Gastroesophageal sphincter (tissue), 4 donors: ENCODE data around the gene MGARP. TPM values are rescaled to one million over a fixed set of nuclear protein-coding genes. Genes with fewer than 3 reads are reported as not detected.
A peak's percentile ranks its signal among the peaks of the same experiment; 100 is the strongest.

Experiments used
- ATAC-seq: fragments of 150-250 bp; one replicate; pipeline ENCODE4 v1.9.1; 2016; ENCODE audit warnings: mild to moderate bottlenecking, moderate library complexity
- H3K27ac ChIP-seq, 4 donors: fragments of 200-600 bp; sonication (generic) in 3 of 4; 1 replicate in 3 of 4; 2 replicates in 1 of 4; pipeline ENCODE4 v1.5.1; 2016 to 2019
- H3K27me3 ChIP-seq: fragments of 200-600 bp; sonication (generic); one replicate; pipeline ENCODE4 v1.5.1; 2019
- H3K36me3 ChIP-seq, 2 donors: fragments of 200-600 bp; sonication (generic); one replicate each; pipeline ENCODE4 v1.5.1; 2019; ENCODE audit warnings: control low read depth in 1 of 2
- H3K4me1 ChIP-seq, 3 donors: fragments of 200-600 bp; sonication (generic); 1 replicate in 2 of 3; 2 replicates in 1 of 3; pipeline ENCODE4 v1.5.1; 2016 to 2019; ENCODE audit warnings: control low read depth in 2 of 3
- H3K4me3 ChIP-seq, 2 donors: fragments of 200-600 bp; sonication (generic); one replicate each; pipeline ENCODE4 v1.5.1; 2019; ENCODE audit warnings: mild to moderate bottlenecking in 1 of 2, moderate library complexity in 1 of 2
- H3K9me3 ChIP-seq, 3 donors: fragments of 200-600 bp; sonication (generic); one replicate each; pipeline ENCODE4 v1.5.1; 2017 to 2019; ENCODE audit warnings: control low read depth in 2 of 3
- EP300 ChIP-seq: sonication (generic); formaldehyde crosslinking; IDR thresholded peaks from one replicate; pipeline ENCODE4 v1.6.1; 2017; ENCODE audit warnings: antibody characterized with exemption, mild to moderate bottlenecking
- POLR2A ChIP-seq, 2 donors: fragments of 450-650 bp; IDR thresholded peaks; one replicate each; pipeline ENCODE4 v1.6.1; 2017; ENCODE audit warnings: antibody characterized with exemption in 2 of 2, mild to moderate bottlenecking in 2 of 2, moderate library complexity in 1 of 2
- POLR2AphosphoS5 ChIP-seq: sonication (generic); formaldehyde crosslinking; IDR thresholded peaks from one replicate; pipeline ENCODE4 v1.6.1; 2017; ENCODE audit warnings: antibody characterized with exemption
- WGBS, 2 donors: methylation state at CpG; one replicate each; pipeline ENCODE4 v1.1.5; 2018; ENCODE audit warnings: low coverage in 1 of 2; 5-methylcytosine and 5-hydroxymethylcytosine counted together
- total RNA-seq, 4 donors: library from RNA; depleted of rRNA; stranded (reverse); fragments of >200 nt; gene quantifications; one replicate each; pipeline ENCODE4 v1.1.0, GENCODE V29; 2016
- TF ChIP-seq, protein P1 (sequence below), 4 experiments: fragments of 200-600 bp in 2 of 4; fragments of 450-650 bp in 2 of 4; sonication (generic) in 1 of 4; IDR thresholded peaks; one replicate each; pipeline ENCODE4 v1.5.1; 2017 to 2019; ENCODE audit warnings: antibody characterized with exemption in 4 of 4, mild to moderate bottlenecking in 2 of 4, moderate library complexity in 2 of 4

Gene MGARP
- total RNA-seq, 4 donors from 2014 or later, result 0.94 to 6.5 (median 1.7) TPM

DNA sequence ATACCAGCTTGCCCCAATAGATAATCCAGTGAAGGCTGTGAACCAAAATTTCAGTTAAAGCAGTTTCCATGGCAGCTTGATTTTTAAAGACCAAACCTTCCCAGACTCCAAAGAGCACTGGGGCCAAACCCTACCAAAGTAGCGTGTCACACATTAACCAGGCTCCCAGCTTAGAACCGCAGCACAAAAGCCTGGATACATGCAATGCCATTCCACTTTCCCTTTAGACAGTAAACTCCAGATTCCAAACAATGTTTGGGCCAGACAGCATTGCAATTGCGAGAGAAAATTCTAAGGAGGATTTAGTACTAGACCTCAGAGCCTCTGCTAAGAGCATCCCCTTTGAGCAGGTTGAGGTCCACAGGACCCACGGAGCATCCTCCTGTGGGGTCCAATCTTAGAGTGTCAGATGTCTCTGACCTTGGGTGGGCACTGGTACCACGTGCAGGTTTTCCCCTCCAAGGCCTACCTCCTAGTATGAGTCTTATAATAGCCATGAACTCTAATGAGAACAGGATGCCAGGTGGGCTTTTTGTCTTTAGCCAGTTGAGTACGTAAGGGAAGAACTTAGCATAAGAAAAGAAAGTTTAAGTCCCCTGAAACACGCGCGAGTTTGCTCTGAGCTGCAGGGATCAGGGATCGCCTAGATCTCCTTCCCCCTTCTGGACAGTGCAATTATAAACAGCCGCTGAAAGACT lies 38.8 kb downstream of the MGARP start:
- ATAC-seq, result no peak
- 87 to 90% methylated on average over 3 to 5 of the region's 11 CpGs for WGBS, 2 donors
- Histone ChIP-seq H3K9me3 (no peaks in the 10 kb centered on the region), H3K4me1 (peaks cover 0 to 5% (median 0%) of the 10 kb centered on the region in 3 donors), H3K27me3 (no peaks in the 10 kb centered on the region), H3K4me3 (no peak overlapping the region), H3K36me3 (no peaks in the 10 kb centered on the region), H3K27ac (no peak overlapping the region)
- TF ChIP-seq, protein P1, sequence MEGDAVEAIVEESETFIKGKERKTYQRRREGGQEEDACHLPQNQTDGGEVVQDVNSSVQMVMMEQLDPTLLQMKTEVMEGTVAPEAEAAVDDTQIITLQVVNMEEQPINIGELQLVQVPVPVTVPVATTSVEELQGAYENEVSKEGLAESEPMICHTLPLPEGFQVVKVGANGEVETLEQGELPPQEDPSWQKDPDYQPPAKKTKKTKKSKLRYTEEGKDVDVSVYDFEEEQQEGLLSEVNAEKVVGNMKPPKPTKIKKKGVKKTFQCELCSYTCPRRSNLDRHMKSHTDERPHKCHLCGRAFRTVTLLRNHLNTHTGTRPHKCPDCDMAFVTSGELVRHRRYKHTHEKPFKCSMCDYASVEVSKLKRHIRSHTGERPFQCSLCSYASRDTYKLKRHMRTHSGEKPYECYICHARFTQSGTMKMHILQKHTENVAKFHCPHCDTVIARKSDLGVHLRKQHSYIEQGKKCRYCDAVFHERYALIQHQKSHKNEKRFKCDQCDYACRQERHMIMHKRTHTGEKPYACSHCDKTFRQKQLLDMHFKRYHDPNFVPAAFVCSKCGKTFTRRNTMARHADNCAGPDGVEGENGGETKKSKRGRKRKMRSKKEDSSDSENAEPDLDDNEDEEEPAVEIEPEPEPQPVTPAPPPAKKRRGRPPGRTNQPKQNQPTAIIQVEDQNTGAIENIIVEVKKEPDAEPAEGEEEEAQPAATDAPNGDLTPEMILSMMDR (IDR thresholded peaks at IDR 0.05), result no peak
- TF ChIP-seq POLR2AphosphoS5, result no peak
- TF ChIP-seq POLR2A (IDR thresholded peaks at IDR 0.05), result no peak
- TF ChIP-seq EP300, result no peak

DNA sequence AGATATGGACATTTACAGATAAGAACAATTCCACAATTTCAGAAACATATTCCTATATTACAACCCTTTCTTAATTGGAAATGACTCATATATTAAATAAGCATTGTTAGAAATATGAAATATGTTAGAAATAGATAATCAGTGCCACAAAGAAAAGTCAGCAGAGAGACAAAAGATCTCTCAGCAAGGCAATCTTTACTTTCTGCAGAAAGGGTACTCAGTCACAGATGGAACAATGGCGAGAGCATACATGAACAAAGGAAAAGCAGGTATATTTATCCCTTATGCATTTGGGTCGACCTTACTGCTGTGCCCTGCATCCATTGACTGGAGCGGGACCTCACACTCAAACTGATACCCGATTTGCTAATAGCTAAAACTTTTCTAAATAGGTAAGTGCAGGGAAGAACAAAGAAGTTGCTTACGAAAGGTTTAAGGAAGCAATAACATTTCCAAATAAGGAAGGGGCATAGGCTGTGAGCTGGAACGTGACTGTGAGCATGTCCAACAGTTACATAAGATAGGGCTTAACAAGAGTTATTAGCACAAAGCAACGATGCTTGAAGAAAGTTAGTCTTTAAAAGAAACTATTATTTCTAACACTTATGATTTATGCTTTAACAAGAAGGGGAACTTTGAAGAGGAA lies 40.8 kb downstream of the MGARP start:
- Histone ChIP-seq H3K4me3 (no peak overlapping the region), H3K27me3 (no peaks in the 10 kb centered on the region), H3K27ac (no peak overlapping the region), H3K36me3 (no peaks in the 10 kb centered on the region), H3K9me3 (no peaks in the 10 kb centered on the region), H3K4me1 (peaks cover 0 to 5% (median 0%) of the 10 kb centered on the region in 3 donors)
- 78 to 79% methylated on average over 3 to 7 of the region's 7 CpGs for WGBS, 2 donors
- ATAC-seq, result no peak
- TF ChIP-seq POLR2A (IDR thresholded peaks at IDR 0.05) (no peak), EP300 (no peak), POLR2AphosphoS5 (no peak)
- TF ChIP-seq, protein P1 (IDR thresholded peaks at IDR 0.05), result no peak

DNA sequence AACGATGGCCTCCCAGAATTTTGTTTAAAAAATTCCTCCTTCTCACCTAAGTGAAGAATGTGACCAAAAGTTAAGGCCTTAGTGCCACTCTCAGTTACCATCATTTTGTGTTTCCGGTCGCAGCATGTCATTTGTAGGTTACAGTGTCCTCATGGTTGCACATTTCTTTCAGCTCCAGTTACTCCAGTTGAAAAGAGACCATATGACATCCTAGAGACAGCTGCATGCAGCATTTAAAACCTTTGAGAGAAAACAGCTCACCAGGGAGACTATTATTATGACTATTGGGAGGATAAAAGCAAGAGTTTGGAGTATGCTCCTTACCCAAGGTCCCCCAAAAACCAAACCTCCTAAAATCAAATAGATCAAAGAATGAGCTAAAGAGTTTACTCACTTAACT lies 45.8 kb downstream of the MGARP start:
- H3K27me3 ChIP-seq, result no peaks in the 10 kb centered on the region
- no peaks in the 10 kb centered on the region for H3K9me3 ChIP-seq
- TF ChIP-seq, protein P1 (IDR thresholded peaks at IDR 0.05), result no peak
- no peak for TF ChIP-seq POLR2AphosphoS5
- no peak for TF ChIP-seq POLR2A (IDR thresholded peaks at IDR 0.05)
- TF ChIP-seq EP300, result no peak
- WGBS, 2 donors, result 72 to 78% methylated on average over 3 of the region's 3 CpGs
- H3K27ac ChIP-seq, result no peak overlapping the region
- H3K4me1 ChIP-seq, result no peaks in the 10 kb centered on the region
- no peak for ATAC-seq
- H3K36me3 ChIP-seq, result no peaks in the 10 kb centered on the region
- H3K4me3 ChIP-seq, result no peak overlapping the region

DNA sequence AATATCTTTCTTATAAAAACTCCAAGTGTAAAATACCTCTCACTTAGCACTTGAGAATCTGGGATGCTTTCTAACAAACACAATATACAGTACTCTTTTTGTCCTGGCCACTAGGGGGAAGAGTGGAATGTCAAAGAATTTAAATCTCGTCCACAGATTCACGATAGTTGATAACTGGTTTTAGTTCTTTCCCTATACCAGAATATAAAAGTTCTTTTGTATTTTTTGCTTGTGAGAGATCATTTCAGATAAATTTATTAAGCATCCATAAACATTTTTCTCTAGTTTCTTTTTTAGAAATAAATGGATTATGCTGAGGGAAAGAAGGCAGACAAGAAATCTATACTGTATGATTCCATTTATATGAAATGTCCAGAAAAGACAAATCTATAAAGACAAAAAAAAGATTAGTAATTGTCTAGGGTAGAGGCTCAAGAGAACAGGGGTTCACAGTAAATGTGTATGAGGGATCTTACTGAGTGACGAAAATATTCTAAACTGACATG lies 50.4 kb downstream of the MGARP start:
- H3K36me3 ChIP-seq, result no peaks in the 10 kb centered on the region
- 29 to 30% methylated on average over 3 of the region's 3 CpGs for WGBS, 2 donors
- H3K4me3 ChIP-seq, result no peak overlapping the region
- H3K4me1 ChIP-seq, result no peaks in the 10 kb centered on the region
- TF ChIP-seq, protein P1 (IDR thresholded peaks at IDR 0.05), result peak; percentile 69 to 80 (median 74)
- TF ChIP-seq POLR2AphosphoS5, result no peak
- no peaks in the 10 kb centered on the region for H3K9me3 ChIP-seq
- H3K27me3 ChIP-seq, result no peaks in the 10 kb centered on the region
- H3K27ac ChIP-seq, result no peak overlapping the region
- peak; percentile 69 for ATAC-seq
